ENCODE results near the gene UNC5C.

GRCh38 chr4:95181243-95181995 lies 367.4 kb downstream of the UNC5C start:
- TF ChIP-seq CTCF (conservative IDR thresholded peaks at IDR 0.05; ENCODE audit: low read depth, low read length) (no peak), CHD1 (IDR thresholded peaks at IDR 0.05; ENCODE audit: low read depth, low read length) (no peak), FOS (IDR thresholded peaks at IDR 0.05; ENCODE audit: low read depth, low read length) (no peak), SMC3 (IDR thresholded peaks at IDR 0.05; ENCODE audit: low read depth, low read length) (no peak), USF2 (IDR thresholded peaks at IDR 0.05; ENCODE audit: low read depth, low read length) (no peak), BHLHE40 (IDR thresholded peaks at IDR 0.05; ENCODE audit: low read depth, low read length) (no peak), POLR2A (IDR thresholded peaks at IDR 0.05; ENCODE audit: low read depth, low read length) (no peak), RAD21 (IDR thresholded peaks at IDR 0.05; ENCODE audit: low read length) (0 out of 2 replicates have a peak, but pooled peaks have one; percentile 3), ELK1 (IDR thresholded peaks at IDR 0.05; ENCODE audit: borderline replicate concordance, low read depth, low read length) (no peak)
